Measurements from ENCODE around the gene DNAI7.

DNAI7 gene

GRCh38 chr12:25146686-25147085 lies 48.3 kb downstream of the DNAI7 start:
- Histone ChIP-seq H2BK12ac (ENCODE audit: low read length) (no peak overlapping the region), H2BK120ac (ENCODE audit: low read depth, low read length) (no peak overlapping the region), H3K27me3 (ENCODE audit: control insufficient read depth in 3 of 3, insufficient read depth in 3 of 3, low read depth in 1 of 3, low read length in 3 of 3) (no peaks in the 10 kb centered on the region), H3K79me1 (ENCODE audit: low read depth, low read length) (no peaks in the 10 kb centered on the region), H2AK5ac (ENCODE audit: low read depth, low read length) (no peak overlapping the region), H3K4me1 (ENCODE audit: control insufficient read depth in 2 of 2, insufficient read depth in 1 of 2, low read depth in 1 of 2, low read length in 2 of 2) (no peaks in the 10 kb centered on the region), H4K91ac (ENCODE audit: low read depth, low read length, poor library complexity) (no peak overlapping the region), H3K18ac (ENCODE audit: low read length) (no peak overlapping the region), H3K36me3 (replicated peaks in 1 of 2; ENCODE audit: control insufficient read depth in 2 of 2, insufficient read depth in 2 of 2, low read length in 2 of 2) (no peaks in the 10 kb centered on the region), H3K4ac (ENCODE audit: low read length) (no peak overlapping the region), H3K4me2 (ENCODE audit: insufficient read depth, low read length, poor library complexity, severe bottlenecking) (no peak overlapping the region), H2BK15ac (ENCODE audit: low read length) (no peak overlapping the region), H3K23ac (ENCODE audit: low read depth, low read length, poor library complexity) (no peak overlapping the region), H2AFZ (ENCODE audit: low read length) (no peak overlapping the region), H3K9ac (ENCODE audit: low read depth, low read length, poor library complexity) (no peak overlapping the region), H3K27ac (replicated peaks; ENCODE audit: low read length) (no peak overlapping the region), H3K9me3 (replicated peaks in 1 of 2; ENCODE audit: control insufficient read depth in 2 of 2, insufficient read depth in 1 of 2, low read depth in 1 of 2, low read length in 2 of 2) (no peaks in the 10 kb centered on the region), H3K14ac (ENCODE audit: low read length) (no peak overlapping the region), H4K8ac (ENCODE audit: low read depth, low read length) (no peak overlapping the region), H2BK5ac (ENCODE audit: low read length) (no peak overlapping the region), H3K4me3 (ENCODE audit: low read length in 2 of 2) (no peak overlapping the region)
- WGBS, 2 donors (ENCODE audit: extremely low coverage in 2 of 2, insufficient read length in 2 of 2, insufficient replicate concordance in 1 of 2): no CpG with 5 or more reads among the region's 1 CpG
- no peak for DNase-seq (ENCODE audit: low spot score)

GRCh38 chr12:25135531-25136154 lies 59.3 kb downstream of the DNAI7 start:
- no peak overlapping the region for H4K8ac ChIP-seq (ENCODE audit: low read depth, low read length)
- H4K91ac ChIP-seq (ENCODE audit: low read depth, low read length, poor library complexity): no peak overlapping the region
- no peaks in the 10 kb centered on the region for H3K36me3 ChIP-seq (replicated peaks in 1 of 2; ENCODE audit: control insufficient read depth in 2 of 2, insufficient read depth in 2 of 2, low read length in 2 of 2)
- H3K4ac ChIP-seq (ENCODE audit: low read length): no peak overlapping the region
- no peak overlapping the region for H2BK15ac ChIP-seq (ENCODE audit: low read length)
- no peak overlapping the region for H2AK5ac ChIP-seq (ENCODE audit: low read depth, low read length)
- no peak overlapping the region for H2AFZ ChIP-seq (ENCODE audit: low read length)
- no peaks in the 10 kb centered on the region for H3K79me1 ChIP-seq (ENCODE audit: low read depth, low read length)
- H2BK12ac ChIP-seq (ENCODE audit: low read length): peak overlapping the region; percentile 41
- H2BK5ac ChIP-seq (ENCODE audit: low read length): peak overlapping the region; percentile 66
- no peaks in the 10 kb centered on the region for H3K9me3 ChIP-seq (replicated peaks in 1 of 2; ENCODE audit: control insufficient read depth in 2 of 2, insufficient read depth in 1 of 2, low read depth in 1 of 2, low read length in 2 of 2)
- peak overlapping the region; percentile 15 for H3K18ac ChIP-seq (ENCODE audit: low read length)
- H3K4me2 ChIP-seq (ENCODE audit: insufficient read depth, low read length, poor library complexity, severe bottlenecking): no peak overlapping the region
- no peaks in the 10 kb centered on the region for H3K4me1 ChIP-seq (ENCODE audit: control insufficient read depth in 2 of 2, insufficient read depth in 1 of 2, low read depth in 1 of 2, low read length in 2 of 2)
- no peak overlapping the region for H3K4me3 ChIP-seq (ENCODE audit: low read length in 2 of 2)
- H2BK120ac ChIP-seq (ENCODE audit: low read depth, low read length): no peak overlapping the region
- H3K27me3 ChIP-seq (ENCODE audit: control insufficient read depth in 3 of 3, insufficient read depth in 3 of 3, low read depth in 1 of 3, low read length in 3 of 3): peaks cover 0 to 4% (median 0%) of the 10 kb centered on the region in 3 experiments
- H3K9ac ChIP-seq (ENCODE audit: low read depth, low read length, poor library complexity): no peak overlapping the region
- no peak overlapping the region for H3K27ac ChIP-seq (replicated peaks; ENCODE audit: low read length)
- WGBS, 2 donors (ENCODE audit: extremely low coverage in 2 of 2, insufficient read length in 2 of 2, insufficient replicate concordance in 1 of 2): no CpG with 5 or more reads among the region's 6 CpGs
- no peak overlapping the region for H3K23ac ChIP-seq (ENCODE audit: low read depth, low read length, poor library complexity)
- no peak for DNase-seq (ENCODE audit: low spot score)
- H3K14ac ChIP-seq (ENCODE audit: low read length): peak overlapping the region; percentile 56

GRCh38 chr12:25131270-25131669 lies 63.7 kb downstream of the DNAI7 start:
- Histone ChIP-seq H3K9ac (ENCODE audit: low read depth, low read length, poor library complexity) (no peak overlapping the region), H3K14ac (ENCODE audit: low read length) (no peak overlapping the region), H3K4me1 (ENCODE audit: control insufficient read depth in 2 of 2, insufficient read depth in 1 of 2, low read depth in 1 of 2, low read length in 2 of 2) (no peaks in the 10 kb centered on the region), H2AK5ac (ENCODE audit: low read depth, low read length) (no peak overlapping the region), H3K79me1 (ENCODE audit: low read depth, low read length) (no peaks in the 10 kb centered on the region), H3K4me3 (ENCODE audit: low read length in 2 of 2) (no peak overlapping the region), H3K4me2 (ENCODE audit: insufficient read depth, low read length, poor library complexity, severe bottlenecking) (no peak overlapping the region), H3K27ac (replicated peaks; ENCODE audit: low read length) (no peak overlapping the region), H4K91ac (ENCODE audit: low read depth, low read length, poor library complexity) (no peak overlapping the region), H3K9me3 (replicated peaks in 1 of 2; ENCODE audit: control insufficient read depth in 2 of 2, insufficient read depth in 1 of 2, low read depth in 1 of 2, low read length in 2 of 2) (no peaks in the 10 kb centered on the region), H2BK5ac (ENCODE audit: low read length) (no peak overlapping the region), H3K18ac (ENCODE audit: low read length) (no peak overlapping the region), H3K4ac (ENCODE audit: low read length) (no peak overlapping the region), H2BK120ac (ENCODE audit: low read depth, low read length) (no peak overlapping the region), H3K36me3 (replicated peaks in 1 of 2; ENCODE audit: control insufficient read depth in 2 of 2, insufficient read depth in 2 of 2, low read length in 2 of 2) (no peaks in the 10 kb centered on the region), H4K8ac (ENCODE audit: low read depth, low read length) (no peak overlapping the region), H3K23ac (ENCODE audit: low read depth, low read length, poor library complexity) (no peak overlapping the region), H2AFZ (ENCODE audit: low read length) (no peak overlapping the region), H3K27me3 (ENCODE audit: control insufficient read depth in 3 of 3, insufficient read depth in 3 of 3, low read depth in 1 of 3, low read length in 3 of 3) (peaks cover 0 to 4% (median 0%) of the 10 kb centered on the region in 3 experiments), H2BK15ac (ENCODE audit: low read length) (no peak overlapping the region), H2BK12ac (ENCODE audit: low read length) (no peak overlapping the region)
- no peak for DNase-seq (ENCODE audit: low spot score)
- WGBS, 2 donors (ENCODE audit: extremely low coverage in 2 of 2, insufficient read length in 2 of 2, insufficient replicate concordance in 1 of 2): no CpG with 5 or more reads among the region's 2 CpGs

GRCh38 chr12:25130741-25131188 lies 64.2 kb downstream of the DNAI7 start:
- Histone ChIP-seq H3K4ac (ENCODE audit: low read length) (no peak overlapping the region), H3K14ac (ENCODE audit: low read length) (no peak overlapping the region), H2AK5ac (ENCODE audit: low read depth, low read length) (no peak overlapping the region), H3K9ac (ENCODE audit: low read depth, low read length, poor library complexity) (no peak overlapping the region), H3K4me2 (ENCODE audit: insufficient read depth, low read length, poor library complexity, severe bottlenecking) (no peak overlapping the region), H3K4me3 (ENCODE audit: low read length in 2 of 2) (no peak overlapping the region), H2BK15ac (ENCODE audit: low read length) (no peak overlapping the region), H2BK12ac (ENCODE audit: low read length) (no peak overlapping the region), H3K27ac (replicated peaks; ENCODE audit: low read length) (no peak overlapping the region), H4K91ac (ENCODE audit: low read depth, low read length, poor library complexity) (no peak overlapping the region), H3K18ac (ENCODE audit: low read length) (no peak overlapping the region), H3K4me1 (ENCODE audit: control insufficient read depth in 2 of 2, insufficient read depth in 1 of 2, low read depth in 1 of 2, low read length in 2 of 2) (no peaks in the 10 kb centered on the region), H2BK120ac (ENCODE audit: low read depth, low read length) (no peak overlapping the region), H2BK5ac (ENCODE audit: low read length) (no peak overlapping the region), H3K9me3 (replicated peaks in 1 of 2; ENCODE audit: control insufficient read depth in 2 of 2, insufficient read depth in 1 of 2, low read depth in 1 of 2, low read length in 2 of 2) (no peaks in the 10 kb centered on the region), H4K8ac (ENCODE audit: low read depth, low read length) (no peak overlapping the region), H3K79me1 (ENCODE audit: low read depth, low read length) (no peaks in the 10 kb centered on the region), H2AFZ (ENCODE audit: low read length) (no peak overlapping the region), H3K27me3 (ENCODE audit: control insufficient read depth in 3 of 3, insufficient read depth in 3 of 3, low read depth in 1 of 3, low read length in 3 of 3) (peaks cover 0 to 4% (median 0%) of the 10 kb centered on the region in 3 experiments), H3K36me3 (replicated peaks in 1 of 2; ENCODE audit: control insufficient read depth in 2 of 2, insufficient read depth in 2 of 2, low read length in 2 of 2) (no peaks in the 10 kb centered on the region), H3K23ac (ENCODE audit: low read depth, low read length, poor library complexity) (no peak overlapping the region)
- peak; percentile 6 for DNase-seq (ENCODE audit: low spot score)

Data from neuronal stem cell (in vitro differentiated cells).